GM21717 (cell line): ENCODE measurements around the gene IL23R.

Source experiments
- ATAC-seq: cut with Tn5 transposase; IDR thresholded peaks from one replicate; pipeline ENCODE4 v1.9.1; 2021; ENCODE audit warnings: mild to moderate bottlenecking, moderate library complexity; ENCODE audit not compliant: unreplicated experiment

IL23R gene

GRCh38 chr1:67228791-67229190 is 62.5 kb downstream of the IL23R start:
- ATAC-seq: no peak

- no peak for ATAC-seq
These were observed 64.3 kb downstream of the IL23R start for GRCh38 chr1:67230539-67230938.

- no peak for ATAC-seq
These were observed 70.0 kb downstream of the IL23R start for GRCh38 chr1:67236277-67236676.

GRCh38 chr1:67239738-67240137 is 73.5 kb downstream of the IL23R start:
- no peak for ATAC-seq

- ATAC-seq: no peak
These were observed 75.0 kb downstream of the IL23R start for GRCh38 chr1:67241200-67241746.

GRCh38 chr1:67242016-67242415 is 75.8 kb downstream of the IL23R start:
- no peak for ATAC-seq

GRCh38 chr1:67250051-67250653 is 83.9 kb downstream of the IL23R start:
- ATAC-seq: no peak

GRCh38 chr1:67256291-67257172 is 90.3 kb downstream of the IL23R start:
- no peak for ATAC-seq

GRCh38 chr1:67257173-67257535 is 90.9 kb downstream of the IL23R start:
- ATAC-seq: no peak

- ATAC-seq: no peak
These were observed 95.4 kb downstream of the IL23R start for GRCh38 chr1:67261680-67262079.

GRCh38 chr1:67262735-67263134 is 96.5 kb downstream of the IL23R start:
- no peak for ATAC-seq

GRCh38 chr1:67264152-67264551 is 97.9 kb downstream of the IL23R start:
- ATAC-seq: no peak

GRCh38 chr1:67264899-67265298 is 98.6 kb downstream of the IL23R start:
- ATAC-seq: no peak

GRCh38 chr1:67269061-67269460 is 102.8 kb downstream of the IL23R start:
- ATAC-seq: no peak

GRCh38 chr1:67270541-67270940 is 104.3 kb downstream of the IL23R start:
- ATAC-seq: no peak

- no peak for ATAC-seq
These were observed 107.3 kb downstream of the IL23R start for GRCh38 chr1:67273591-67273990.

GRCh38 chr1:67274623-67275325 is 108.5 kb downstream of the IL23R start:
- peak; percentile 93 for ATAC-seq

GRCh38 chr1:67280696-67281095 is 114.4 kb downstream of the IL23R start:
- no peak for ATAC-seq

GRCh38 chr1:67281244-67281643 is 115.0 kb downstream of the IL23R start:
- no peak for ATAC-seq

GRCh38 chr1:67285780-67286488 is 119.7 kb downstream of the IL23R start:
- peak; percentile 87 for ATAC-seq

- ATAC-seq: no peak
These were observed 124.0 kb downstream of the IL23R start for GRCh38 chr1:67290236-67290635.
